ENCODE data around the gene TRIM72. TPM values are rescaled to one million over a fixed set of nuclear protein-coding genes. Genes with fewer than 3 reads are reported as not detected.

Gene TRIM72
- polyA plus RNA-seq, 3 donors, result 0.04 TPM; not detected in 2

DNA sequence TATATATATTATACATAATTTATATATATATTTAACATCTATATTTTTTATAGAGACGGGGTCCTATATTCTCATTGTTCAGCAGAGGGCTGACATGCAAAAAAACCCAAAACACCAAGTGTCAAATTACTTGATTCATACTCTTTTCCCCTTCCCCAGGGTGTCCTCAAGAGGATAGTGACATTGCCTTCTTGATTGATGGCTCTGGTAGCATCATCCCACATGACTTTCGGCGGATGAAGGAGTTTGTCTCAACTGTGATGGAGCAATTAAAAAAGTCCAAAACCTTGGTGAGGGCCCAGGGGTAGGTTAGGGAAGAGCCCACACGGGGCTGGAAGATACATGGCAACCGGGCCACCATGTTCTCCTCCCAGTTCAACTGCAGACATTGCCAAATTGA lies 56.9 kb downstream of the TRIM72 start:
- H4K20me1 ChIP-seq (ENCODE audit: insufficient read depth, low read length), result peaks cover 91% of the 10 kb centered on the region
- no peak overlapping the region for H3K4me3 ChIP-seq (replicated peaks in 1 of 3; ENCODE audit: low read depth in 2 of 3, low read length in 3 of 3)
- peaks cover under 1 to 7% of the 10 kb centered on the region in 2 donors for H3K4me1 ChIP-seq (ENCODE audit: control insufficient read depth in 1 of 2, insufficient read depth in 2 of 2, low read length in 2 of 2)
- H2AFZ ChIP-seq (ENCODE audit: insufficient read depth, low read depth, low read length, poor library complexity, severe bottlenecking), result no peak overlapping the region
- peaks cover 0 to 6% (median 0%) of the 10 kb centered on the region in 3 donors for H3K27me3 Mint-ChIP-seq (ENCODE audit: low read depth in 3 of 3)
- no peak overlapping the region for H3K4me2 ChIP-seq (replicated peaks; ENCODE audit: extremely low read depth, low read length, poor library complexity, severe bottlenecking)
- peak overlapping the region in 1 of 7 donors; percentile 26 for H3K27ac Mint-ChIP-seq
- no peak for TF ChIP-seq CTCF (IDR thresholded peaks at IDR 0.05)
- H3K36me3 Mint-ChIP-seq, result peaks cover 86 to 93% of the 10 kb centered on the region in 2 donors
- peaks cover 79 to 95% of the 10 kb centered on the region in 2 donors for H3K36me3 ChIP-seq (replicated peaks in 1 of 2; ENCODE audit: control insufficient read depth in 1 of 2, insufficient read depth in 2 of 2, low read length in 2 of 2)
- H3K79me2 ChIP-seq (ENCODE audit: insufficient read depth, low read length), result peaks cover 53% of the 10 kb centered on the region
- peaks cover 0 to 5% (median 0%) of the 10 kb centered on the region in 7 donors for H3K9me3 Mint-ChIP-seq
- H3K27me3 ChIP-seq (ENCODE audit: control insufficient read depth in 2 of 2, insufficient read depth in 2 of 2, low read length in 2 of 2), result no peaks in the 10 kb centered on the region
- peaks cover 15% of the 10 kb centered on the region for H3K4me1 Mint-ChIP-seq
- H3K9me3 ChIP-seq (replicated peaks in 1 of 2; ENCODE audit: control insufficient read depth in 1 of 2, insufficient read depth in 1 of 2, low read length in 2 of 2), result no peaks in the 10 kb centered on the region
- no peak for DNase-seq
- 93% methylated on average over 2 of the region's 5 CpGs for WGBS (ENCODE audit: insufficient coverage)
- H3K9ac ChIP-seq (ENCODE audit: insufficient read depth, low read length, poor library complexity, severe bottlenecking), result no peak overlapping the region
- H3K27ac ChIP-seq (ENCODE audit: low read depth in 1 of 2, low read length in 2 of 2), result no peak overlapping the region
- H3K4me3 Mint-ChIP-seq, result no peak overlapping the region
- intact Hi-C loops (cut with micrococcal nuclease), result no loop called here

GRCh38 chr16:31271621-31272190 lies 57.8 kb downstream of the TRIM72 start:
- no peak overlapping the region for H3K4me2 ChIP-seq (replicated peaks; ENCODE audit: extremely low read depth, low read length, poor library complexity, severe bottlenecking)
- TF ChIP-seq CTCF (IDR thresholded peaks at IDR 0.05), result no peak
- intact Hi-C loops (cut with micrococcal nuclease), result no loop called here
- H2AFZ ChIP-seq (ENCODE audit: insufficient read depth, low read depth, low read length, poor library complexity, severe bottlenecking), result no peak overlapping the region
- Mint-ChIP-seq H3K4me1 (peaks cover 13% of the 10 kb centered on the region), H3K27me3 (ENCODE audit: low read depth in 3 of 3) (peaks cover 1 to 2% (median 1%) of the 10 kb centered on the region in 3 donors), H3K4me3 (no peak overlapping the region), H3K36me3 (peaks cover 87 to 93% of the 10 kb centered on the region in 2 donors), H3K9me3 (peaks cover 0 to 8% (median 0%) of the 10 kb centered on the region in 7 donors), H3K27ac (peak overlapping the region in 5 of 7 donors; percentile 7 to 73 (median 31))
- 94% methylated on average over 7 of the region's 16 CpGs for WGBS (ENCODE audit: insufficient coverage)
- H3K27me3 ChIP-seq (ENCODE audit: control insufficient read depth in 2 of 2, insufficient read depth in 2 of 2, low read length in 2 of 2), result no peaks in the 10 kb centered on the region
- H3K4me1 ChIP-seq (ENCODE audit: control insufficient read depth in 1 of 2, insufficient read depth in 2 of 2, low read length in 2 of 2), result no peaks in the 10 kb centered on the region
- H3K36me3 ChIP-seq (replicated peaks in 1 of 2; ENCODE audit: control insufficient read depth in 1 of 2, insufficient read depth in 2 of 2, low read length in 2 of 2), result peaks cover 81 to 95% of the 10 kb centered on the region in 2 donors
- H3K79me2 ChIP-seq (ENCODE audit: insufficient read depth, low read length), result peaks cover 45% of the 10 kb centered on the region
- no peak for DNase-seq
- H3K27ac ChIP-seq (ENCODE audit: low read depth in 1 of 2, low read length in 2 of 2), result no peak overlapping the region
- peaks cover 91% of the 10 kb centered on the region for H4K20me1 ChIP-seq (ENCODE audit: insufficient read depth, low read length)
- no peaks in the 10 kb centered on the region for H3K9me3 ChIP-seq (replicated peaks in 1 of 2; ENCODE audit: control insufficient read depth in 1 of 2, insufficient read depth in 1 of 2, low read length in 2 of 2)
- no peak overlapping the region for H3K4me3 ChIP-seq (replicated peaks in 1 of 3; ENCODE audit: low read depth in 2 of 3, low read length in 3 of 3)
- H3K9ac ChIP-seq (ENCODE audit: insufficient read depth, low read length, poor library complexity, severe bottlenecking), result no peak overlapping the region
